AG04450 (cell line): Measurements from ENCODE around the gene TMPRSS6. TPM values are rescaled to one million over a fixed set of nuclear protein-coding genes. Genes with fewer than 3 reads are reported as not detected.

Experiments used
- CTCF ChIA-PET: fragments of 300-600, 350-600 bp; formaldehyde crosslinking; extraction: SDS; loops from one replicate; lab custom pipeline; 2022; ENCODE audit warnings: antibody characterized with exemption, inconsistent platforms; lab: Charles Lee
- POLR2A ChIA-PET: fragments of 350-600 bp; formaldehyde crosslinking; extraction: SDS; loops from one replicate; lab custom pipeline; 2021; ENCODE audit warnings: antibody characterized with exemption, inconsistent platforms; lab: Yijun Ruan, JAX
- DNase-seq: peaks from one replicate; pipeline ENCODE4 v3.0.0-alpha.2; 2011; ENCODE audit warnings: low read depth, low spot score
- H3K27ac ChIP-seq: one replicate; pipeline ENCODE4 v1.5.1; 2012; ENCODE audit warnings: low read depth, low read length, control low read depth
- H3K27me3 ChIP-seq: one replicate; pipeline ENCODE4 v1.6.0; 2012; ENCODE audit warnings: low read length; ENCODE audit not compliant: control insufficient read depth, insufficient read depth
- H3K4me3 ChIP-seq: 2 replicates; pipeline ENCODE4 v1.5.1; 2011; ENCODE audit warnings: mild to moderate bottlenecking, low read depth, low read length, control low read depth
- H3K9me3 ChIP-seq: 2 replicates; pipeline ENCODE4 v1.5.1; 2012; ENCODE audit warnings: low read length; ENCODE audit not compliant: control insufficient read depth, insufficient read depth
- CTCF ChIP-seq: IDR thresholded peaks from 2 replicates; pipeline ENCODE4 v1.5.1; 2011; ENCODE audit warnings: low read depth, low read length, control low read depth, inconsistent platforms
- polyA plus RNA-seq: library from polyadenylated mRNA; depleted of rRNA; stranded (reverse); fragments of >200 nt; gene quantifications from 2 replicates; pipeline ENCODE4 v1.2.3, GENCODE V29; 2011

Gene TMPRSS6
- polyA plus RNA-seq, 1 experiment, result not detected

- H3K9me3 ChIP-seq, result no peaks in the 10 kb centered on the region; the same call in 1 of the 2 replicates
- peak overlapping the region; percentile 78 for H3K4me3 ChIP-seq
- peak overlapping the region; percentile 57 for H3K27ac ChIP-seq
- no peak for DNase-seq
- no peak for TF ChIP-seq CTCF
- H3K27me3 ChIP-seq, result no peaks in the 10 kb centered on the region
- ChIA-PET CTCF (interaction anchor here (0.6 to 5.0 kb wide), 3 partner anchors 13 to 163 kb away, joined by 4 to 36 read pairs (median 10); no protein-coding TSS in a partner anchor), POLR2A (interaction anchor here (0.6 to 1.6 kb wide), 5 partner anchors 11 to 243 kb away, joined by 3 to 9 read pairs (median 4); partner anchors contain the start of genes IFT27 and KCTD17)
Measured at GRCh38 chr22:37018815-37019308, 90.7 kb downstream of the TMPRSS6 start.

GRCh38 chr22:37018086-37018814 lies 91.3 kb downstream of the TMPRSS6 start:
- CTCF ChIA-PET, result interaction anchor here (2.6 to 5.0 kb wide), 2 partner anchors 13 to 162 kb away, joined by 10 to 36 read pairs; no protein-coding TSS in a partner anchor
- no peaks in the 10 kb centered on the region; the same call in 1 of the 2 replicates for H3K9me3 ChIP-seq
- TF ChIP-seq CTCF, result no peak
- no peak for DNase-seq
- peak overlapping the region; percentile 78 for H3K4me3 ChIP-seq
- no peak overlapping the region for H3K27ac ChIP-seq
- no peaks in the 10 kb centered on the region for H3K27me3 ChIP-seq
- POLR2A ChIA-PET, result interaction anchor here (0.6 to 1.6 kb wide), 5 partner anchors 12 to 242 kb away, joined by 3 to 9 read pairs (median 4); partner anchors contain the start of genes IFT27 and KCTD17

- H3K4me3 ChIP-seq, result 0 out of 2 replicates have a peak overlapping the region, but pooled peaks have one; percentile 4
- H3K27me3 ChIP-seq, result no peaks in the 10 kb centered on the region
- ChIA-PET CTCF (interaction anchor here (2.6 kb wide), 1 partner anchor 161 kb away, joined by 10 read pairs; no protein-coding TSS in a partner anchor), POLR2A (interaction anchor here (0.6 to 0.7 kb wide), 2 partner anchors 26 to 79 kb away, joined by 3 to 4 read pairs; no protein-coding TSS in a partner anchor)
- TF ChIP-seq CTCF, result no peak
- no peak overlapping the region for H3K27ac ChIP-seq
- no peaks in the 10 kb centered on the region; the same call in 1 of the 2 replicates for H3K9me3 ChIP-seq
- DNase-seq, result no peak
Measured at GRCh38 chr22:37017356-37017755, 92.2 kb downstream of the TMPRSS6 start.

GRCh38 chr22:37016134-37016910 lies 93.2 kb downstream of the TMPRSS6 start:
- ChIA-PET CTCF (no interaction called here), POLR2A (no interaction called here)
- no peak overlapping the region for H3K4me3 ChIP-seq
- no peak for DNase-seq
- H3K27me3 ChIP-seq, result no peaks in the 10 kb centered on the region
- no peaks in the 10 kb centered on the region; the same call in 1 of the 2 replicates for H3K9me3 ChIP-seq
- no peak for TF ChIP-seq CTCF
- H3K27ac ChIP-seq, result no peak overlapping the region
